ENCODE measurements around the gene ZNF175. TPM values are rescaled to one million over a fixed set of nuclear protein-coding genes. Genes with fewer than 3 reads are reported as not detected.

The ZNF175 gene
- total RNA-seq, 1 experiment from 2014 or later, result 9.3 TPM

DNA sequence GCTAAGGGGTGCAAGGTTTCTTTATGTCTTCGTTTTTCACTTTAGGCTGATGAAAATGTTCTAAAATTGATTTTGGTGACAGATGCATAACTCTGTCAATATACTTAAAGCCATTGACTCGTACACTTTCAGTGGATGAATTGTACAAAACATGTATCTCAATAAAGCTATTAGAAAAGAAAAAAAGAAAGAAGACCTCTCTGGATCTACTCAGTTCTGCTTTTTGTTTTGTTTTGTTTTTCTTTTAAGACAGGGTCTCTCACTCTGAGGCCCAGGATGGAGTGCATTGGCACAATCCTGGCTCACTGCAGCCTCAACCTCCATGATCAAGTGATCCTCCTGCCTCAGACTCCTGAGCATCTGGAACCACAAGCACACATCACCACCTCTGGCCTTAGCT is 55.6 kb downstream of the ZNF175 start:
- POLR2A ChIA-PET, result no interaction called here
- no peak for TF ChIP-seq EGR1 (IDR thresholded peaks at IDR 0.05; ENCODE audit: low read depth)
- TF ChIP-seq SRF (IDR thresholded peaks at IDR 0.05; ENCODE audit: low read depth), result no peak
- TF ChIP-seq SIN3A (IDR thresholded peaks at IDR 0.05; ENCODE audit: low read depth), result no peak
- TF ChIP-seq, protein P1, sequence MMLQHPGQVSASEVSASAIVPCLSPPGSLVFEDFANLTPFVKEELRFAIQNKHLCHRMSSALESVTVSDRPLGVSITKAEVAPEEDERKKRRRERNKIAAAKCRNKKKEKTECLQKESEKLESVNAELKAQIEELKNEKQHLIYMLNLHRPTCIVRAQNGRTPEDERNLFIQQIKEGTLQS (IDR thresholded peaks at IDR 0.05), result no peak
- TF ChIP-seq, protein P2, sequence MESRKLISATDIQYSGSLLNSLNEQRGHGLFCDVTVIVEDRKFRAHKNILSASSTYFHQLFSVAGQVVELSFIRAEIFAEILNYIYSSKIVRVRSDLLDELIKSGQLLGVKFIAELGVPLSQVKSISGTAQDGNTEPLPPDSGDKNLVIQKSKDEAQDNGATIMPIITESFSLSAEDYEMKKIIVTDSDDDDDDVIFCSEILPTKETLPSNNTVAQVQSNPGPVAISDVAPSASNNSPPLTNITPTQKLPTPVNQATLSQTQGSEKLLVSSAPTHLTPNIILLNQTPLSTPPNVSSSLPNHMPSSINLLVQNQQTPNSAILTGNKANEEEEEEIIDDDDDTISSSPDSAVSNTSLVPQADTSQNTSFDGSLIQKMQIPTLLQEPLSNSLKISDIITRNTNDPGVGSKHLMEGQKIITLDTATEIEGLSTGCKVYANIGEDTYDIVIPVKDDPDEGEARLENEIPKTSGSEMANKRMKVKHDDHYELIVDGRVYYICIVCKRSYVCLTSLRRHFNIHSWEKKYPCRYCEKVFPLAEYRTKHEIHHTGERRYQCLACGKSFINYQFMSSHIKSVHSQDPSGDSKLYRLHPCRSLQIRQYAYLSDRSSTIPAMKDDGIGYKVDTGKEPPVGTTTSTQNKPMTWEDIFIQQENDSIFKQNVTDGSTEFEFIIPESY (IDR thresholded peaks at IDR 0.05; ENCODE audit: extremely low read depth, insufficient replicate concordance, low read length), result no peak
- TF ChIP-seq, protein P3, sequence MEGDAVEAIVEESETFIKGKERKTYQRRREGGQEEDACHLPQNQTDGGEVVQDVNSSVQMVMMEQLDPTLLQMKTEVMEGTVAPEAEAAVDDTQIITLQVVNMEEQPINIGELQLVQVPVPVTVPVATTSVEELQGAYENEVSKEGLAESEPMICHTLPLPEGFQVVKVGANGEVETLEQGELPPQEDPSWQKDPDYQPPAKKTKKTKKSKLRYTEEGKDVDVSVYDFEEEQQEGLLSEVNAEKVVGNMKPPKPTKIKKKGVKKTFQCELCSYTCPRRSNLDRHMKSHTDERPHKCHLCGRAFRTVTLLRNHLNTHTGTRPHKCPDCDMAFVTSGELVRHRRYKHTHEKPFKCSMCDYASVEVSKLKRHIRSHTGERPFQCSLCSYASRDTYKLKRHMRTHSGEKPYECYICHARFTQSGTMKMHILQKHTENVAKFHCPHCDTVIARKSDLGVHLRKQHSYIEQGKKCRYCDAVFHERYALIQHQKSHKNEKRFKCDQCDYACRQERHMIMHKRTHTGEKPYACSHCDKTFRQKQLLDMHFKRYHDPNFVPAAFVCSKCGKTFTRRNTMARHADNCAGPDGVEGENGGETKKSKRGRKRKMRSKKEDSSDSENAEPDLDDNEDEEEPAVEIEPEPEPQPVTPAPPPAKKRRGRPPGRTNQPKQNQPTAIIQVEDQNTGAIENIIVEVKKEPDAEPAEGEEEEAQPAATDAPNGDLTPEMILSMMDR (IDR thresholded peaks at IDR 0.05 in 2 of 3, conservative IDR thresholded peaks at IDR 0.05 in 1 of 3; ENCODE audit: borderline replicate concordance in 1 of 3, insufficient read depth in 1 of 3, low read depth in 2 of 3, low read length in 2 of 3), result no peak
- TF ChIP-seq ZNF274 (IDR thresholded peaks at IDR 0.05; ENCODE audit: low read depth, low read length), result no peak
- no peak for TF ChIP-seq TCF7L2 (IDR thresholded peaks at IDR 0.05; ENCODE audit: borderline replicate concordance, extremely low read depth, insufficient read depth, insufficient read length)
- no peak for TF ChIP-seq FOSL1 (IDR thresholded peaks at IDR 0.05; ENCODE audit: low read depth)
- no peak for TF ChIP-seq EZH2phosphoT487 (IDR thresholded peaks at IDR 0.05; ENCODE audit: borderline replicate concordance)
- TF ChIP-seq ELF1 (IDR thresholded peaks at IDR 0.05; ENCODE audit: borderline replicate concordance, low read depth), result no peak
- TF ChIP-seq POLR2A (IDR thresholded peaks at IDR 0.05; ENCODE audit: borderline replicate concordance, extremely low read depth, insufficient read depth, insufficient read length), result no peak
- TF ChIP-seq JUND (IDR thresholded peaks at IDR 0.05), result no peak
- TF ChIP-seq SP1 (IDR thresholded peaks at IDR 0.05; ENCODE audit: low read depth), result no peak
- no peak for TF ChIP-seq CBX3 (IDR thresholded peaks at IDR 0.05; ENCODE audit: low read depth)
- no peak for TF ChIP-seq YY1 (IDR thresholded peaks at IDR 0.05; ENCODE audit: extremely low read depth, insufficient replicate concordance, low read depth, low read length)
- Histone ChIP-seq H3K4me1 (ENCODE audit: control insufficient read depth in 1 of 2, insufficient read depth in 2 of 2, low read length in 2 of 2) (no peaks in the 10 kb centered on the region), H3K27ac (ENCODE audit: low read depth, low read length) (no peak overlapping the region), H3K9me3 (ENCODE audit: control insufficient read depth in 1 of 2, insufficient read depth in 1 of 2, low read depth in 1 of 2, low read length in 2 of 2) (no peaks in the 10 kb centered on the region), H3K4me2 (ENCODE audit: low read length) (no peak overlapping the region), H3K36me3 (ENCODE audit: control insufficient read depth in 1 of 2, insufficient read depth in 2 of 2, low read length in 2 of 2) (no peaks in the 10 kb centered on the region), H4K20me1 (ENCODE audit: insufficient read depth) (no peaks in the 10 kb centered on the region), H3K4me3 (replicated peaks in 1 of 2; ENCODE audit: low read depth in 1 of 2, low read length in 2 of 2) (no peak overlapping the region), H3K9ac (ENCODE audit: low read length) (no peak overlapping the region), H2AFZ (ENCODE audit: low read depth, low read length, poor library complexity, severe bottlenecking) (no peak overlapping the region), H3K9me2 (ENCODE audit: insufficient read depth) (no peaks in the 10 kb centered on the region), H3K79me2 (ENCODE audit: insufficient read depth, low read length) (no peaks in the 10 kb centered on the region), H3K27me3 (ENCODE audit: insufficient read depth, low read length) (peaks cover 30% of the 10 kb centered on the region)
- DNase-seq (ENCODE audit: low read depth, low spot score), result no peak
- RAD21 ChIA-PET (ENCODE audit: low non-redundant PET in 1 of 2, low total read pairs in 2 of 2, uncharacterized antibody in 2 of 2, unreplicated experiment in 2 of 2), result no interaction called here
- no TSS peak for BruUV-seq (replicated peaks)
- CTCF ChIA-PET, result no interaction called here
- no peak for ATAC-seq
- intact Hi-C loops (cut with micrococcal nuclease), result no loop called here

Measured in HCT116 (cell line).